ENCODE data around the gene MAPT.
"Not testable (repeated sequence)": the region's sequence is repeated elsewhere in the genome, so short reads cannot be mapped to it uniquely, and the experiment has no call there.

MAPT gene

GRCh38 chr17:45935710-45936509, 41.6 kb downstream of the MAPT start:
- TF ChIP-seq MYC (IDR thresholded peaks at IDR 0.05; ENCODE audit: low read depth, low read length) = no peak
- TF ChIP-seq POLR2A (IDR thresholded peaks at IDR 0.05; ENCODE audit: extremely low read depth, insufficient read length) = no peak
- no peak for TF ChIP-seq MAX (IDR thresholded peaks at IDR 0.05; ENCODE audit: low read depth, low read length)
- TF ChIP-seq CTCF (IDR thresholded peaks at IDR 0.05; ENCODE audit: low read depth, low read length) = no peak
- no peak for DNase-seq (ENCODE audit: low read depth)
- no peak overlapping the region for H3K4me3 ChIP-seq (ENCODE audit: low read depth, low read length)

- H3K4me3 ChIP-seq (ENCODE audit: low read depth, low read length) = no peak overlapping the region
- no peak for TF ChIP-seq CTCF (IDR thresholded peaks at IDR 0.05; ENCODE audit: low read depth, low read length)
- no peak for TF ChIP-seq MYC (IDR thresholded peaks at IDR 0.05; ENCODE audit: low read depth, low read length)
- TF ChIP-seq POLR2A (IDR thresholded peaks at IDR 0.05; ENCODE audit: extremely low read depth, insufficient read length) = no peak
- no peak for TF ChIP-seq MAX (IDR thresholded peaks at IDR 0.05; ENCODE audit: low read depth, low read length)
- no peak for DNase-seq (ENCODE audit: low read depth)
Observed at GRCh38 chr17:45936610-45937009, 42.3 kb downstream of the MAPT start.

GRCh38 chr17:45937186-45937585, 42.8 kb downstream of the MAPT start:
- DNase-seq (ENCODE audit: low read depth); H3K4me3 ChIP-seq (ENCODE audit: low read depth, low read length): not testable (repeated sequence)

GRCh38 chr17:45939395-45939794, 45.0 kb downstream of the MAPT start:
- no peak overlapping the region for H3K4me3 ChIP-seq (ENCODE audit: low read depth, low read length)
- no peak for DNase-seq (ENCODE audit: low read depth)
- TF ChIP-seq CTCF (IDR thresholded peaks at IDR 0.05; ENCODE audit: low read depth, low read length) (no peak), POLR2A (IDR thresholded peaks at IDR 0.05; ENCODE audit: extremely low read depth, insufficient read length) (no peak), MAX (IDR thresholded peaks at IDR 0.05; ENCODE audit: low read depth, low read length) (no peak), MYC (IDR thresholded peaks at IDR 0.05; ENCODE audit: low read depth, low read length) (no peak)

GRCh38 chr17:45940293-45940692, 45.9 kb downstream of the MAPT start:
- no peak overlapping the region for H3K4me3 ChIP-seq (ENCODE audit: low read depth, low read length)
- TF ChIP-seq MYC (IDR thresholded peaks at IDR 0.05; ENCODE audit: low read depth, low read length) (no peak), POLR2A (IDR thresholded peaks at IDR 0.05; ENCODE audit: extremely low read depth, insufficient read length) (no peak)
- no peak for DNase-seq (ENCODE audit: low read depth)

- H3K4me3 ChIP-seq (ENCODE audit: low read depth, low read length) = no peak overlapping the region
- TF ChIP-seq MAX (IDR thresholded peaks at IDR 0.05; ENCODE audit: low read depth, low read length) (no peak), POLR2A (IDR thresholded peaks at IDR 0.05; ENCODE audit: extremely low read depth, insufficient read length) (no peak), CTCF (IDR thresholded peaks at IDR 0.05; ENCODE audit: low read depth, low read length) (no peak), MYC (IDR thresholded peaks at IDR 0.05; ENCODE audit: low read depth, low read length) (no peak)
- no peak for DNase-seq (ENCODE audit: low read depth)
Observed at GRCh38 chr17:45940826-45941225, 46.5 kb downstream of the MAPT start.

GRCh38 chr17:45941395-45941794, 47.0 kb downstream of the MAPT start:
- DNase-seq (ENCODE audit: low read depth) = no peak
- H3K4me3 ChIP-seq (ENCODE audit: low read depth, low read length) = no peak overlapping the region
- no peak for TF ChIP-seq MYC (IDR thresholded peaks at IDR 0.05; ENCODE audit: low read depth, low read length)
- no peak for TF ChIP-seq POLR2A (IDR thresholded peaks at IDR 0.05; ENCODE audit: extremely low read depth, insufficient read length)
- TF ChIP-seq MAX (IDR thresholded peaks at IDR 0.05; ENCODE audit: low read depth, low read length) = no peak
- no peak for TF ChIP-seq CTCF (IDR thresholded peaks at IDR 0.05; ENCODE audit: low read depth, low read length)

Measured in NB4 (cell line).